Bone marrow (tissue), 2 donors: ENCODE results near the gene ETS1.
A peak's percentile ranks its signal among the peaks of the same experiment; 100 is the strongest.

Source experiments
- DNase-seq, 2 donors: peaks; one replicate each; lab custom pipeline; 2025; lab: John Stamatoyannopoulos, UW

ETS1 gene

DNA sequence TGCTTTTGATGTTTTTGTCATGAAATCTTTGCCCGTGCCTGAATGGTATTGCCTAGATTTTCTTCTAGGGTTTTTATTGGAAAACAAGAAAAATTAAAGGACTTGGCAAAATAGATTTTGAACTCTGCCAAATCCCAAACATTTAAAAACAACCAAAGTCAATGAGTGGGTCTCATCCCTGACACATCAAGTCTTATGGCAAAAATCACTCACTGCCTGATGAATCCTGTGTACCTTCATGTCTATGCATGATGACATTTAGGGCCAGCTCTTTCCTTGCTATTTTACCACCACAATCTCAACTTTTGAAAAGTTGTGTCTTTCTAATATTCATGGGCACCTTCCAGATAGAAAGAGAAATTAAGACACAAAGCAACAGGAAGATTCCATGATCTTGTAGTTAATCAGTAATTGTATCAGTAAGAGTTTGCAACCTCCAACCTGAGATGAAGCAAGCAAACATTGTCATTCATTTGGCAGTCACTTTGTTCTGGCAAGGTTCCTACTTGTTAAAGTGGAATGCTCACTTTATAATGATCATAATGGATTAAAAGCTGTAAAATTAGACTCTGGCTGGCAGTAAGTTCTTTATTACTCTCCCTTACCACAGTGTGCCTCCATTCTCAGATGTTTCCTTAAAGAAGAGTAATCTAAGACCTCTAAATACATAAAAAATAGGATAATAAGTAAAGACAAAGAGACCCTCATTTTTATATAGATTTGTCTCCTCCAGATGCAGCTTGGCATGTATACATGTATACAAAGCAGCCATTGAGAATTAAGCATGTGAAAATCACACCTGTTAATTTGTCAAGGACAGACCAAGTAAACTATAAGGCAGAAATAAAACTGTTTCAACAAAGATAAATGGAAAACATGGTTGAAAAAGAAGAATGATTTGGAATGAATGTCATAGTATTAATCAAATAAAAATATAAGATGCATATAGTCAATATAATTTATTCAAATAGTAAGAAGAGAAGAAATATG, 51.6 kb downstream of the ETS1 start:
- DNase-seq, result no peak

DNA sequence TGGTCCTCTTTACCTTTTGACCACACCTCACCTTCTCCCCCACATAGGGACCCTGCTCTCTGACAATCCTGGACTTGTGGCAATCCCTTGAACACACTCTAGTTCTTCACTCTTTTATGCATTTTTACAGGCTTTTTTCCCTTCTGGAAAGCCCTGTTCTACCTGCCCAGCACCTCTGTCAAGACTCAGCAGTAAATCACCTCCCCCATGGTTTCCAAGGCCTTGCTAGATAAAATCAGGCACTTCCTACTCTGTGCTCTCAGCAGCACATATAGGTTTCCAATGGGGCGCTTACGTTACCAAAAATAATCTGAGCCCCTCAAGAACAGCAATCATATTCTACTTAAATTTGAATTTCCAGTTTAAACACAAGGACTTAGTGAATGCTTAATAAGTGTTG, 53.9 kb downstream of the ETS1 start:
- no peak for DNase-seq

DNA sequence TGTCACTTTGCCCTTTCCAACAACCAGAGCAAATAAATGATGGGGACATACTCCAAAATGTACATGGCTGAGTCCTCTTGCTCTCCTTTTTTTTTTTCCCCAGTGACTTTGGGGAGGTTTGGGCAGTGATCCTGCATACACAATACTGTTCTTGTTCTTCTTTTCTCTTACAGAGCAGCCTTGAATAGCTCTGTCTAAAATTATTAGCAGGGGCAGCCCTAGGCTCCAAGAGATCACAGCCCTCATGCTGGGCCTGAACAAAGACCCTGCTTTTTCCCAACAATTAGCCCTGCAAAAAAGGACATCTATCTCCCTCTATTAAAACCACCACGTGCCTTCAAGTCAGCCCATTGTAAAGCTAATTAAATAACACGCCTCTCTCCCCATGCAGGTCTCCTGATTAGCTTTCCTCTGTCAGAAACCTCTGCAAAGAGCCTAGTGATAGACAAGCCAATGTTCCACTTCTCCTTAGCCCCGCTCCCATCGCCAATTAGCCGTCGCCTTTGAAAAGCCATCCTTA, 54.7 kb downstream of the ETS1 start:
- no peak for DNase-seq

DNA sequence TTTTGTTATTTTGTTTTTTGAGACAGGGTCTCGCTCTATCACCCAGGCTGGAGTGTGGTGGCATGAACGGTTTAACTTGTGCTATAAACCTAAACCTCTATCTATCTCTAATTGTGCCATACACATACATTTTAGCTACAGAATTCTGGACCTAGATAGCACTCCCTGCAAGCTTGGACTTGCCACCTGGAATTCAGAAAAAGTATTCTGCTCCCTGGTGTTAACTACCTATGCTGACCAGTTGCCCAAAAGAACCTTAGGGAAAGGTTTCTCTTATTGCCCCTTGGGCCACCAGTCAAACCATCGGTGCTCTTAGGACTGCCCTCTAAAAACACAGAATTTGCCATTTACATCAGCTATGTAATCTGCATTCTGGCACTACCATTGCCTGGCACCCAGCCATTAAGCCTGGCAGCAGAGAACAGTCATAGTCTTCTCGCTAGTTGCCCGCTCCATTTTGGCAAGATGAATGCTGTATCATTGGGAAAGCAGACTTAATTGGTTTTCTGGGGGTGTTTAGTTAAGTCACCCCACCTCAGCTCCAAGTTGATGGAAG, 55.3 kb downstream of the ETS1 start:
- DNase-seq, result no peak

DNA sequence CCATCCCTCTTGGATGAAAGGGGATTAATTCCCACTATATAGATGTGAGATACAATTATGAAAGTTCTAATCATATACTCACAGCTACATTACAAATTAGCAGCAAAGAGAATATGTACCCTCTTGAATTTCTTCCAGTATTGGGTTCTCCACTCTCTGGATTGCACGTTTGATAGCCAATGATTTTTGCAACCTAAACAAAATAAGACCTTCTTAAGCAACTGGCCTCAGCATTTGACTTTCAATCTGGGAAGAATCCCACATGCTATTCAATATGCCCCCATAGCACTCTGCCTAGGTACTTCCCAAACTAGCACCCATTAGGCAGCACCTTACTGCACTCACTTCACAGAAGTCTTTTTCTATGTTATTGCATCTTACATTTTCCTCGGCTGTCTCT, 55.8 kb downstream of the ETS1 start:
- DNase-seq, result no peak

DNA sequence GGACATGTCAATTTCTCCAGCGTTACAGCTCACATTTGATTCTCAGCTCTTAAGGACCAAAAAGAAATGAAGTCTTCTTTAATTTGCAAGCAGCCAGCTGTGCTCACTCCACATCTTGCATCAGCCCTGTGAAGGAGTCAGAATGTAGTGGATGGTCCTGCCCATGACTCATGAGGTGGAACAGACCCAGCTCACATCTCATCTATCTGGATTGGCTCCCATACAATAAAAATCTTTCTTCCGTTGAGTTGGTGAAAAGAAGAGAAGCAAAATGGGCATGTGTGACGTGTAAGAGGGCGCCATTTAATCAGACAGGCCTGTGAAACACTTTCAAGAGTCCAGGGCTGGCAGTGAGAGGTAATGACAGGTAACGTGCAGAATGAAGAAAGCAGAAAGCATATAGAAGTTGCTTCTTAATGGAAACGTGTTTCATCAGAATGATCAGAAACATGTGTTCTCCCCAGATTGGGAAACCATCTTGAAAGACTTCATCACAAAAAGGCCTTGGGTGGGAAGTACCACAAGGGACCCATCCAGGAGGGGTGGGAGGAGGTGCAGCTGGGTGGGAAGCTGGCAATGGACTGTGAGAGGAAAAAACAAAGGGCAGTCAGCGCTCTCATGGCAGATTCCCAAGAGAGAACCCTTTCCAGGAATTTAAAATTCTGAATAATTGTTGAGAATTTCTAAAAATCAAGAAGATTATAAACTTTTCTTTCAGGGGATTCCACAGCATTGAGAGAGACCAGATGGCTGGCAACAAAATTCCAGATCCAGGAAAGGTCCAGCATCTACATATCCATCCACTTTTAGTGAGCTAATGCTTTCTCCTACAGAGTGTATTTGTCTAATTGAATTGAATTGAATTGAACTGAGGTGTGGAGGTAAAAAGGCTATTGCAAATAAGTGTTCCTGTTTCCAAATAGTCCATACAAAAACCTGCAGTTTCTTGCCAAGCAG, 57.0 kb downstream of the ETS1 start:
- DNase-seq, result no peak

DNA sequence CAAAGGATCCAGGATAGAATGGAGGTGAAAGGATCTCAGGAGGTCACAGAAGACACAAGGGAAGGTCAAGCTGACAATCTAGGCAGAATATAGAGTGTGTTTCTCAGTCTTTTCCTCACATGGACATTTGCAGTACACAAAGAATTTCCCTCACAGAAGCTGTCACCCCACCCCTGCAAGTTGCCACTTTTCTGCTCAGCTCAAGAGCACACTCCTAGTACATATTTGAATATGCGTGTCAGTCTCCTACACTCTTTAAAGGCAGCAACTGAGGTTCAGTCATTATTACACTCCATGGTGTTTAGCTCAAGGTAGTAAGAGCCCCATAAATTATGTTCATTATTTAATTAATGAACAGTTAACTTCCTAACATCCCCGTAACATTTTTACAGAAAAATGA, 59.1 kb downstream of the ETS1 start:
- no peak for DNase-seq

DNA sequence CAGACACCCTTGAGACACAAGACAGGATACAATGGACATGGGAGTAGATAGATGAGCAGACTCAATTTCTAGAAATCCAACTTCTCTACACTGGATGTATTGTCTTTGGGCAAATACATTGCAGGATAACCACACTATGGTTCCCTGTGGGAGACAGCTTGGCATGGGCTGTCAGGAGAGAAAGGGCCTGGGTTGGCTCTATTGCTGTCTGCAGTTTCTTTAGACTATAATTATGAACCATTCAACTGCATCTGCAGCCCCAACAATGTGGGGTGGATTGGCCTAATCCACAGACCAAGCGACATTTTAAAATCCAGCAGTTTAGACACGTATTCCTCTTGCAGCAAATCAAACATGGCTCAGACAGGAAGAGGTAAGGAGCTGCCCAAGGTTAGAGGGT, 60.3 kb downstream of the ETS1 start:
- DNase-seq, result no peak

DNA sequence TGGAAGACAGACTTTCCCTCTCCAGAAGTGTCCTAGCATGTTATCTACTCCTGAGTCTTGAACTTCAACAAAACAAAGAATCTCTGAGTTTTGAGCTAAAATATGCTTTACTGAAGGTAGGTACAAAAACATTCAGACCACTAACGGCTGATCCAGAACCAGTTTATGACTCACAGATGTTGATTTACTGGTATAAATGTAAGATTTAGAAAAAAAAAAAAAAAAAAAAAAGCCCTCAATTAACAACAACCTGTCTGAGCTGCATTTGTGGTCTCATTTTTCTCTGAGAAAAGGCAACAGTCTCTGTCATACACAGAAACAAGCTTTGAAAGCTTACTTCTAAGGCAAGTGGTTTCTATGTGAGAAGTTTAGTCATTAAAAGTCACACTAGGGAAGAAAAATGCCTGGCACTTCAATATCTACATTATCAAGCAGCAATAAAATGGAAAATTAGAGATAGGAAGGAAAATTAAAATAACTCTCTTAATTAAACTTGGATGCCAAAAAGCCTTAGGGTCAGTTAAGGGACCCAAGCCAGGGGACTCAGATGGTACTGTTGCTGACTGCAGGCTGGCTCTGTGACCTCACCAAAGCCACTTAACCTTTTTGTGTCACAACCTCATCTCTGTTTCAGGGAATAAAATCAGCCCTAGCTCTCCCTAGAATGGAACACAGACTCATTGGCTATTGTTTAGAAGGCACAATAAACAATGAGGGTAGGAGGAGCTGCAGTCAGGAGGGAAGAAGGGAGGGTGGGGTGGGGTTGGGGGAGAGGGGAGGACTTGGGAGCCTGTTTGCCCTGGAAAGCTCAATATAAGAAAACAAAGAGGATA, 61.7 kb downstream of the ETS1 start:
- DNase-seq, result no peak

DNA sequence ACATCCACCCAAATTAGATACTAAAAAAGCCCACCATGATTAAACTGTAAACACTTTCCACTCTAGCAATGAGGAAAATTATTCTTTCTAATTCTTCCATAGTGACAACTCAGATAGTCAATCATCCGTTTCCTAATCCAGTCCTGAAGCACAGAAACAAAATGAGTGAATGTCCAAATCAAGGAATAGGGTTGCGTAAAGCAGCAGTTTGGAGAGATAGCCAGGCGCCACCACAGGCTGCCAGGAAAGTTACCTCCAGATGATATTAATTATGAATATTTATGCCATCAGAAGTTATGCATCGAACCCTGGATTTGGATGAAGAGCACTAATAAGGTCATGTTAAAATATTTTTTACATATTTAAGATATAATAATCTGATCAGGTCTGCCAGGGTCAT, 63.2 kb downstream of the ETS1 start:
- no peak for DNase-seq

DNA sequence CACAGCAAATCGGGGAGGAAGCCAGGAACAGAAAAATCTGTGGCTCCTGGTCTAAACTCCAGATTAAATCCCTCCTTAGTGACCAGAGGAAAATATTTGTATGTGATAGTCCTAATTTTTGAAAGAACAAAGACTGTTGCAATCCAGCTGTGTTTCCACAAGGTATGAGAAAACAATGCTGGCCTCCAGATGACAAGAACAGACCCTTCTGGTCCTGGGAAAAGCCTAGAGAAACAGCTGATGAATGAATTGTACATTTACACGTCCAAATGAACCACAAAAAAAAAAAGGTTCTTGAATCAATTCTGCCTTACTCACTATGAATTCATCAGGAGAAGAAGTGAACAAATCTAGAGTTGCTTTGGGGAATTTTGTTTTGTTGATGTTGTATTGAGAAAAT, 63.7 kb downstream of the ETS1 start:
- DNase-seq, result no peak

DNA sequence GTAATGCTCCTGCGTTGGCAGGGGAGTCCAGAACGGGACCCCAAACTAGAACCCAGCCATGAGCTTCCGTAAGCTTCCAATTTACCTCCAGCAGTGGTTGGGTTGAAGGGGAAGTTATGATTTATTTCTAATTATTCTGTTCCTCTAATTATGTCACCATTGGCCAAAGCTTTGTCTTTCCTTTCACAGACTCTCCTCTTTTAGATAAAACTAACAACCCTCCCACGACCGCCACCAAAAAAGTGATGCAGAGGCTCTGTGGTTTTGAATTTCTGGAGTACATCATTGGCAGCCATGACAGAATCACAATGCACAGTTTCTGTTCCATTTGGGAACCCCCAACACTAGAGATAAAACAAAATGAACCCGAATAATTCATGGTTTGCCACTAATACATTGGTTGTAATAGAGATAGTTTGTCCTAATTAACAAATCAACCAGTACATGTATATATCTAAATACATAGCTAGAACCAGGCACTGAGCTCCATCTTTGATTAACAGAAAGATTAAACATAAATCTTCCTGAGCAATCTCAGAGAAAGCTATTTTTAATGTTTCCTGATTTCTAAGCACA, 64.3 kb downstream of the ETS1 start:
- peak in 1 of 2 donors; percentile 39 for DNase-seq

DNA sequence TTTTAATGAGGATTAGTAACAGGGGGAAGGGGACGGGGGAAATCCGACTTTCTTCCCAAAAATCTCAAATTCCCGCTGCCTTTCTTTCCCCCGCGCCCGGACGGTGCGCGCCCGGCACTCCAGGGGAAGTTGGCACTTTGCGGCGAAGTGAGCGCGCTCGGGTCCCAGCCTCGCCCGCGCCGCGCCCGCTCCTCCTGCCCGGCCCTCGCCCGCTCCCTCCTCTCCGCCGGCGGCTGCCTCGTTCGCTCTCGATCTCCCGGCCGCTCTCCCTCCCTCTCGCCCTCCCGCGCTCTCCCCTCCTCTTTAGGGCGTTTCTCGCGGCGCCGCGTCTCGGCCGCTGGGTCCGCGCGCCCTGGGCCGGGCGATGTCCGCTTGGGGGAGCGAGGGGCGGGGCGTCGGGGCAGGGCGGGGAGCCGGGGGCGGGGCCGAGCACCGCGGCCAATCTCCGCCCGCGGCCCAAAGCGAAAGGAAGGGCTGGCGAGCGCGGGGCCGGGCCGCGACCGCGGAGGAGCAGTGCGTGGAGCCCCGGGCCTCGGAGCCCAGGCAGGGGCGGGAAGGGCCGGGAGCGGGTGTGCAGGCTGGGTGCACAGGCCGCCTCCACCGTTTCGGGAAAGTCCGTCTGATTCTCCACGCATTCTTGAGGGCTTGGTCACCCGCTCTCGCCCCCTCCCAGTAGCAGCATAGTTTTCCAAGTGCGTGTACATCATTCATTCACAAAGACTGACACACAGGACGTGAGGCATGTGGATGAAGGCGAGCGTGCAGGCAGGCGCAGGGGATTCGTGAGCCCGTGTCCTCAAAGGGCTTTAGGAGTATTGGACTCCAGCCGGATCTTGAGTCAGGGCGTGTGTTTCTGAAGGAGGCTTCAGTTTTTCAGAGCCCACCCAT, 65.1 kb downstream of the ETS1 start:
- DNase-seq, result peak; percentile 71 to 72

DNA sequence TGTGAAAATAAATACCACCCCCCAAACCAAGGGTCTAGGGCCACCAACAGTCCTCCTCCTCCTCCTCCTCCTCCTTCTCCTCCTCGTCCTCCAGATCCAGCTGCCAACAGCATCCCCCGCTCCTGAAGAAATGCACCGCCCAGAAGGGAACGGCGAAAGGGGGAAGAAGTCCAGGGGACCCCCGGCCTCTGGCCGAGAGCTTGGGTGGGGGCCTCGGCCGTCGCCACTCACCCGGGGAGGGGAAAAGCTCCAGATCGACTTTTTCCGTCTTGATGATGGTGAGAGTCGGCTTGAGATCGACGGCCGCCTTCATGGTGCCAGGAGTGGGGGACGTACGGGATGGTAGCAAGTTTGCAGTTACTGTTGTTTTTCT, 65.7 kb downstream of the ETS1 start:
- peak in 1 of 2 donors; percentile 28 for DNase-seq

DNA sequence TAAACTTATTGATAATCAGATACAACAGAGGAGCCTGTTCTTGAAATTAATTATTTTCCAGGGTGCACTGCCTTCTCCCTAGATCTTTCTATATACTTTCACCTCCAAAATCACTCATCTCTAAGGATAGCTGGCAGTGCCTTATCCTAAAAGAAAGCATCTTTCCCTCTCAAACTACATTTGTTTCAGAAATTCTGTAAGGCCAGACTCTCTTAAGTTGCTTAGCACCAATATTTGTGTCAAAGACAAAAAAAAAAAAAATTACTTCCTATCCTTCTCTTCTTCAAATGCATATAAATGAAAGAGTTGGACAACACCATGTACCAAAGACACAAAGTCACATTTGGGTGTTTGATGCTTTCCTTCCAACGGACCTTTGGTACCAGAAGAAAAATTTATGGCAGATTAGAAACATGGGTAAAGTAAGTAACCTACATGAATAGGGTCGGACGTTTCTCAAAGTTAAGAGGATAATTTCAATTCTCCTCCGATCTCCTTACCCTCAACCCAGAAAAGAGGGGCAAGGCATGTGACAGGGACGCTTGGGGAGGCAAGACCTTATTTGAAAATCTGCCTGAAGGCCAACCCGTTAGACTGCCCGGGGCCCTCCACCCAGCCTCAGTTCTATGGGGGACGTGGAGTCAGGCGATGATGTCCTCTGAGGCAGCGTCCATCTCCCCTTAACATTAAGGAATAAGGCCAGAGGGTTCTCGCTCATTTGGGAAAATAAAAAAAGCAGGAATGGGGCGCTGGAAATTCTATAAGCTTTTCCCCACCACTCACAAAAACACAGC, 66.3 kb downstream of the ETS1 start:
- no peak for DNase-seq

DNA sequence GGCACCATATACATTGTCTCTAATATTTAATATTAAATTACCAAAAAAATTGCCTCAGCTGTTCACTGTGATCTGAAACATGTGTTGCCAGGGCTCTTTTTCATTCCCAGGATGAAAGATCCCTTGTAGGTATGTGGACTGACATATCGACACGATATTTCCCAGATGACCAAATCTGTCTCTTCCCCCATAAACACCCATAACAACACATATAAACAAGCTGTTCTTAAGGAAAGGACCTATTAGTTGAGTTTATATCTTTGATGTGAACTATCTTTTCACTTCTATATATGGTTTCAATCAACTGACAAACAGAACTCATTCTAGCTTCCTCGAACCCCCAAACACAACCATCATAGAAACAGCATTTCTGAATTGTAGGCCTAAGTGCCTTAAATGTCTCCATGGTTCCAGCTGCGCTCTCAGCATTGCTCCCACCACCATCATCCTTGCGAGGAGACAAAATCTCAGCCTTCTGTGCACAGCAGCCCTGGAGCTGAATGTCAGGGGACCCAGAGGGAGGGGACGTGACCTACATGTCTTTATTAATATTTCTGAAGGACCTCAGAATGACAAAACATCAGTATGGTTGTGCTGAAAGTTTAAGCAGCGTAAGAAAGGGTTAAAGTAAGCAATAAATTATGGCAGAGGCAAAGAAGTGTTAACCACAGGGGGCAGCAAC, 67.0 kb downstream of the ETS1 start:
- DNase-seq, result no peak

DNA sequence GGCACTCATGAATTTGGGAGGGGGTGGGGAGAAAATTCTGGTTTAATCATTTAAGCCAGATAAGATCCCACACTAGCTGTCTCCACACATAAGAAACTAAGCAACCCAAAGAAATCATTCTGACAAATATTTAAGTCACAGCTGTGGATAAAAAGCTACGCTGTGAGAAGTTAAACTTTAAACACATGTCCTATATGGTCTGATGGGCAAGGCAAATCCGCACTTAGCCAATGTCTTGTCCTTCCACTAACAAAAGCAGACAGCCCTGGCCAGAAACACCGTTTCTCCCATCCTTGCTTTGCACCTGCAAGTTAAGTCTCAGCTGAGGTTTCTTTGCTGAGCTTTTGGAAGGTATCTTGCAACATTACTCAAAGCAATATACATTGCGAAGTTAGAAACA, 68.0 kb downstream of the ETS1 start:
- no peak for DNase-seq

DNA sequence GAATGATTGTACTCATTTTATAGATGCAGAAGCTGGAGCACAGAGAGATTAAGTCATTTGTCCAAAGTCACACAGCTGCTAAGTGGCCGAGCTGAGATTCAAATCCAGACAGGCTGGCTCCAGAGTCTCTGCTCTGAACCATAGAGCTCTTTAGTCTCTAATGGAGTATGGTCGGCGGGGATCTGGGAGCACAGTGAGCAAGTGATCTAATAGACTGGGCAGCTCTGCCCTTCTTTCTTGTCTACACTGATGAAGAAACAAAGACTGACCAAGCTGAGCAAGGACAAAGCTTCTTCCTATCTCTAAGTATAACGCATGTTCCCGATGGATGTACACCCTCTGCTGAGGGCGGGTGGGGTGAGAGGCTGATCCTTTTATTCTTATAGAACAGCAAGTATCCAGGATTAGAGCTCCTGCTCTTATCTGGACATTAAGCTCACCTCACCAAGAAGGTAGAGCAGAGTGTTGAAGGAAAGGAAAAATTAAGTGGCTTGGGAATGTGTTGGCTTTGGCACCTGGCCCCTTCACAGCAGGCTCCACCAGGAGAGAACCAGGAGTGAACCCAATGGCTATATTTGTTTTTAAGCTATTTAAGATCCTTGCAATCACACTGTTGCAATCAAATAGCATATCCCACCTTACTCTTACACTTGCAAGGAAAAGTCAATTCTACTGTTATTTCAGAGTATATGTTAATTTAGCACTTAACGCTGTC, 68.7 kb downstream of the ETS1 start:
- DNase-seq, result no peak
